OCI-LY3 (cell line): ENCODE measurements around the gene PHF23.
A peak's percentile ranks its signal among the peaks of the same experiment; 100 is the strongest.

Source experiments
- H2AFZ ChIP-seq: fragments of 200-600, 300-600 bp; shearing (Covaris generic); 2 replicates; pipeline ENCODE4 v1.6.0; 2014; ENCODE audit warnings: antibody characterized with exemption, low read depth, low read length
- H3K27ac ChIP-seq: fragments of 200-600, 300-600 bp; sonication (generic); 2 replicates; pipeline ENCODE4 v1.5.1; 2014; ENCODE audit warnings: mild to moderate bottlenecking, low read length, moderate library complexity, mixed read lengths
- H3K27me3 ChIP-seq: fragments of 200-600, 300-600 bp; sonication (generic); 2 replicates; pipeline ENCODE4 v1.6.1; 2014; ENCODE audit warnings: low read depth, low read length, mixed read lengths
- H3K36me3 ChIP-seq: fragments of 200-600, 300-600 bp; sonication (generic); replicated peaks from 2 replicates; pipeline ENCODE3; 2014; ENCODE audit warnings: low read depth, low read length, mixed read lengths
- H3K4me1 ChIP-seq: fragments of 300-600, 200-600 bp; sonication (generic); 2 replicates; pipeline ENCODE4 v1.6.1; 2014; ENCODE audit warnings: low read length, mixed read lengths
- H3K4me2 ChIP-seq: fragments of 200-600, 300-600 bp; sonication (generic); 2 replicates; pipeline ENCODE4 v1.6.1; 2014; ENCODE audit warnings: low read length, mixed read lengths
- H3K4me3 ChIP-seq: fragments of 300-600, 200-600 bp; sonication (generic); 2 replicates; pipeline ENCODE4 v1.5.1; 2014; ENCODE audit warnings: antibody characterized with exemption, mild to moderate bottlenecking, low read length, moderate library complexity
- H3K79me2 ChIP-seq: fragments of 300-600, 200-600 bp; shearing (Covaris generic); 2 replicates; pipeline ENCODE4 v1.6.1; 2014; ENCODE audit warnings: mild to moderate bottlenecking, low read length, mixed read lengths
- H3K9ac ChIP-seq: fragments of 300-600, 200-600 bp; shearing (Covaris generic); 2 replicates; pipeline ENCODE4 v1.6.0; 2014; ENCODE audit warnings: mild to moderate bottlenecking, low read length, moderate library complexity
- H3K9me3 ChIP-seq: fragments of 200-600, 300-600 bp; shearing (Covaris generic); 2 replicates; pipeline ENCODE4 v1.6.1; 2014; ENCODE audit warnings: low read length, mixed read lengths; ENCODE audit not compliant: insufficient read depth
- H4K20me1 ChIP-seq: fragments of 200-600, 300-600 bp; sonication (generic); 2 replicates; pipeline ENCODE4 v1.6.1; 2016; ENCODE audit warnings: low read length, mixed read lengths; ENCODE audit not compliant: insufficient read depth
- EZH2phosphoT487 ChIP-seq: fragments of 200-600 bp; shearing (Covaris generic); IDR thresholded peaks from 2 replicates; pipeline ENCODE4 v1.6.1; 2018; ENCODE audit warnings: antibody characterized with exemption, mixed run types, low read depth
- TF ChIP-seq, protein P1 (sequence below): fragments of 200-600, 300-600 bp; sonication (generic); IDR thresholded peaks from 2 replicates; pipeline ENCODE4 v1.5.1; 2014; ENCODE audit warnings: antibody characterized with exemption, low read length, low read depth

Gene PHF23

DNA sequence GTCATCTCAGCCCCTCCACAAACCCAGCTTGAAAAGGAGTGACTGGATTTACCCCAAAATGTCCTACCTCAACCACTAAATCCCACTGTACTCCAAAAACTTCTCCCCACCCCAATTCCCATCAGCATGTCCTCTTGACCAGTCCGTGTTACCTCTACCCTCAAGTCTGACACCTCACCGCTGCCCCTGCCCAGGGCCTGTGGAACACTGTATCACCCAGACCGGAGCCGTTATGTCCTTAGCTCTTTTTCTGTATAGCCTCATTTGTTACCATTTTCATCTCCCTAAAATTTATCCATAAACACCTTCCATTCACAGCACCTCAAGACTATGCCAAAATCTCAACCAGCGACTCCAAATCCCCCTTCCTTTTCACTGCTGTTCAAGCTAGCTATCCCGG is 2.4 kb downstream of the PHF23 start:
- H3K27me3 ChIP-seq, result no peaks in the 10 kb centered on the region
- H3K36me3 ChIP-seq, result peaks cover 13% of the 10 kb centered on the region

DNA sequence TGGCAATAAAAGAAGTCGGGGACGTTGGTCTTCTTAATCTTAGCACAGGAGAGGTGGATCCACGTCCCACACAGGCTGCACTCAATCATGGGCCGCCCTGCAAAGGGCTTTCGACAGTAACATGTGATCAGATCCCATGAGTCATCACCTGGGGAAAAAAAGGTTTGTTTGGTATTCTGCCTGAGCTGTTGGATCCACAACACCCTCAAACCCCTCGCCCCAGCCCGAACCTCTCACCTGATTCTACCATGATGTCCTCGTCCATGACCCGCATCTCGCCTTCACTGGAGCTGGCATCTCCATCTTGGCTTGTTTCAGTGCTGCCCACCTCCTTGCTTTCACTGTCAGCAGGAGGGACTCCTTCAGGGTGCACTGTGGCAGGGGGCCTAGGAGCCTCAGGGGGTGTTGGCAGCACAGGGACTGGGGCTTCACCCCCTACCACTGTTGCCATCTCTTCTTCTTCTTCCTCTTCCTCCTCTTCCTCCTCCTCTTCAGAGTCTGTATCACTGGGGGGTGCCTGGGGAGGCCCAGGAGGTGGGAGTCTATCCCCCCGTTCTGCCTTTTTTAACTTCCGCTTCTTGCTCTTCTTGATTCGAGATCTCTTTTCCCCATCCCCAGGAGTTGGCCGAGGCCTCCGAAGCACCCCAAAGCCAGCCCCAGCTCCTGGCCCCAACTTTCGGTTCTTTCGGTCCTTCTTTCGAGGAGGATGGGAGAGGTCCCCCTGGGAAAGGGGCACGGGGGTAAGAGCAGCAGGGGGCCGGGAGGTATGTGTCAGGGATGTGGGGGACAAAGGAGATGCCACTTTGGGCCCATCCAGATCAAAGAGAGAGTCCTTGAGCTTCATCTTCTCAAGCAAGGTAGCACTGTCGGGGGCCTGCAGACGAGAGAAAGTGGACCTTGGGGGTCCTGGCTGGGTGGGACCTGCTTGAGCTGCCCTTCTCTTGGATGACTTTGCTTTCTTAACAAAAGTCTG is 3.3 kb downstream of the PHF23 start:
- H3K36me3 ChIP-seq, result peaks cover 13% of the 10 kb centered on the region
- no peak overlapping the region for H2AFZ ChIP-seq
- H3K4me1 ChIP-seq, result peaks cover 24% of the 10 kb centered on the region
- no peak overlapping the region for H3K27ac ChIP-seq
- peaks cover 64% of the 10 kb centered on the region for H3K79me2 ChIP-seq
- peaks cover 11% of the 10 kb centered on the region for H4K20me1 ChIP-seq
- TF ChIP-seq EZH2phosphoT487, result no peak
- TF ChIP-seq, protein P1, sequence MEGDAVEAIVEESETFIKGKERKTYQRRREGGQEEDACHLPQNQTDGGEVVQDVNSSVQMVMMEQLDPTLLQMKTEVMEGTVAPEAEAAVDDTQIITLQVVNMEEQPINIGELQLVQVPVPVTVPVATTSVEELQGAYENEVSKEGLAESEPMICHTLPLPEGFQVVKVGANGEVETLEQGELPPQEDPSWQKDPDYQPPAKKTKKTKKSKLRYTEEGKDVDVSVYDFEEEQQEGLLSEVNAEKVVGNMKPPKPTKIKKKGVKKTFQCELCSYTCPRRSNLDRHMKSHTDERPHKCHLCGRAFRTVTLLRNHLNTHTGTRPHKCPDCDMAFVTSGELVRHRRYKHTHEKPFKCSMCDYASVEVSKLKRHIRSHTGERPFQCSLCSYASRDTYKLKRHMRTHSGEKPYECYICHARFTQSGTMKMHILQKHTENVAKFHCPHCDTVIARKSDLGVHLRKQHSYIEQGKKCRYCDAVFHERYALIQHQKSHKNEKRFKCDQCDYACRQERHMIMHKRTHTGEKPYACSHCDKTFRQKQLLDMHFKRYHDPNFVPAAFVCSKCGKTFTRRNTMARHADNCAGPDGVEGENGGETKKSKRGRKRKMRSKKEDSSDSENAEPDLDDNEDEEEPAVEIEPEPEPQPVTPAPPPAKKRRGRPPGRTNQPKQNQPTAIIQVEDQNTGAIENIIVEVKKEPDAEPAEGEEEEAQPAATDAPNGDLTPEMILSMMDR, result no peak
- no peaks in the 10 kb centered on the region for H3K27me3 ChIP-seq
- H3K9me3 ChIP-seq, result no peaks in the 10 kb centered on the region
- H3K9ac ChIP-seq, result no peak overlapping the region
- H3K4me3 ChIP-seq, result no peak overlapping the region
- H3K4me2 ChIP-seq, result no peak overlapping the region

More for the DNA sequence above, 2.4 kb downstream of the PHF23 start:
- H3K9ac ChIP-seq, result no peak overlapping the region
- peaks cover 68% of the 10 kb centered on the region for H3K79me2 ChIP-seq
- H3K9me3 ChIP-seq, result no peaks in the 10 kb centered on the region
- H4K20me1 ChIP-seq, result peaks cover 11% of the 10 kb centered on the region
- no peak overlapping the region for H2AFZ ChIP-seq
- H3K27ac ChIP-seq, result no peak overlapping the region; the same call in 1 of the 2 replicates
- TF ChIP-seq EZH2phosphoT487, result no peak
- TF ChIP-seq, protein P1, result no peak
- H3K4me2 ChIP-seq, result no peak overlapping the region
- peaks cover 30% of the 10 kb centered on the region for H3K4me1 ChIP-seq
- no peak overlapping the region for H3K4me3 ChIP-seq

DNA sequence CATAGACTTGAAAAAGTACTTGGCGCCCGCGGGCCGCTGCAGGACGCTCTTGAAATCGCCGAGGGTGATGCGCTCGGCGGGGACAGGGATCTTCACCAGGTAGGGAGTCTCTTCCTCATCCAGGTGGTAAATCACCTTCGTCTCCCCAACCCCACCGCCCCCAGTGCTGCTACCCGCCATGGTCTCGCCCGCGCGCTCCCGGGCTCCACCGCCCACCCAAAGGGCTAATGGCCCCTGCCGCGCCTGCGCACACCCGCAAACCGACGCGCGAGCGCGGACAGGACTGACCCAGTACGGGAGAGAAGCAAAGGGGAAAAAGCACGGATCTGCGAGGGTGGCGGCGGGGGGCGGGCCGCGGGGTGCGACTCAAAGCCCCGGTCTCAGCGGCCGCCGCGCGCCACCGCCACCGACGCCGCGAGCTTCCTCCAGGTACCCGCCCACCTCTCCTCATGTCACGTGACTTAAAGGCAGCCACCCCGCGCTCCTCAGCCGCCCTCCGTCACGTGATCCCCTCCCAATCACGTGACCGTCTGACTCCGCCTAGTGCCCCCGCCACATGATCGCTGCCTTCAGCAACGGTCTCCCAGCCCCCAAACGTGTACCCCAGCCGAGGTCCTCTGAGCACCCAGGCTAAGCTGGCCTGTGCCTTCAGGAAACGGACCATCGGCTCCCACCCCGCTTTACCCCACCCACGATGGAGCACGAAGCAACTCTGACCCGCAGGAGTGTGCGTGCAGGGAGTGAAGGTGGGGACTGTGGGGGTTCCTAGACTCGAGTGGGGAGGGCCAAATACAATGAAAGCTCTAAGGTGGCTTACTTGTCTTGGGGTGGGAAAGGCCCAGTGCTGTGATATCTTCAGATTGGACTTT is 4.9 kb downstream of the PHF23 start, which contains the start of gene DVL2:
Gene DVL2 (minus strand): TSS at position 435 of the 869 bp plus-strand sequence. CDS start 255 bp downstream, at position 180.
- Histone ChIP-seq H3K4me2 (peak within 1 kb of the TSS; percentile 80), H3K27me3 (no peaks in the 10 kb centered on the region), H2AFZ (peak within 1 kb of the TSS; percentile 34; the same call in 1 of the 2 replicates), H3K27ac (peak within 1 kb of the TSS; percentile 58), H3K4me3 (peak within 1 kb of the TSS; percentile 99), H3K9ac (peak within 1 kb of the TSS; percentile 90), H3K36me3 (peaks cover 13% of the 10 kb centered on the region), H3K9me3 (no peaks in the 10 kb centered on the region), H4K20me1 (peaks cover 11% of the 10 kb centered on the region), H3K4me1 (peaks cover 12% of the 10 kb centered on the region), H3K79me2 (peaks cover 67% of the 10 kb centered on the region)
- TF ChIP-seq, protein P1, result no peak
- TF ChIP-seq EZH2phosphoT487, result no peak
